GM19452 (cell line): ENCODE results near the gene EFEMP2.

Source experiments
- ATAC-seq: cut with Tn5 transposase; IDR thresholded peaks from one replicate; pipeline ENCODE4 v1.9.1; 2021; ENCODE audit not compliant: unreplicated experiment

EFEMP2 gene

GRCh38 chr11:65867284-65868071, 5.1 kb downstream of the EFEMP2 start:
- no peak for ATAC-seq

GRCh38 chr11:65866509-65867283, 5.9 kb downstream of the EFEMP2 start:
- no peak for ATAC-seq

- no peak for ATAC-seq
Measured at GRCh38 chr11:65865550-65866172, 6.9 kb downstream of the EFEMP2 start.

GRCh38 chr11:65864706-65865471, 7.7 kb downstream of the EFEMP2 start:
- no peak for ATAC-seq

GRCh38 chr11:65863889-65864705, 8.5 kb downstream of the EFEMP2 start:
- no peak for ATAC-seq

GRCh38 chr11:65862941-65863888, 9.4 kb downstream of the EFEMP2 start:
- no peak for ATAC-seq

GRCh38 chr11:65862191-65862735, 10.3 kb downstream of the EFEMP2 start:
- no peak for ATAC-seq

- ATAC-seq: no peak
Measured at GRCh38 chr11:65861533-65862183, 10.9 kb downstream of the EFEMP2 start.

- no peak for ATAC-seq
Measured at GRCh38 chr11:65861165-65861505, 11.5 kb downstream of the EFEMP2 start.

- ATAC-seq: peak; percentile 30
Measured at GRCh38 chr11:65860278-65861164, 12.1 kb downstream of the EFEMP2 start, which contains the start of gene MUS81. Gene MUS81 (plus strand): TSS chr11:65860433. CDS start chr11:65860754, 321 bp downstream.

- no peak for ATAC-seq
Measured at GRCh38 chr11:65859812-65860277, 12.8 kb downstream of the EFEMP2 start.

- ATAC-seq: peak; percentile 50
Measured at GRCh38 chr11:65859095-65859811, 13.3 kb downstream of the EFEMP2 start.

- no peak for ATAC-seq
Measured at GRCh38 chr11:65858681-65859087, 13.9 kb downstream of the EFEMP2 start.

- ATAC-seq: peak; percentile 47
Measured at GRCh38 chr11:65857853-65858680, 14.5 kb downstream of the EFEMP2 start, which contains the start of gene CFL1. Gene CFL1 (minus strand): TSS chr11:65858180. CDS start chr11:65858099, 81 bp downstream.

GRCh38 chr11:65857500-65857852, 15.1 kb downstream of the EFEMP2 start:
- ATAC-seq: peak; percentile 0
